Smooth muscle cell (in vitro differentiated cells): ENCODE data around the gene TEX22. TPM values are rescaled to one million over a fixed set of nuclear protein-coding genes. Genes with fewer than 3 reads are reported as not detected.
"Not testable (repeated sequence)": the region's sequence is repeated elsewhere in the genome, so short reads cannot be mapped to it uniquely, and the experiment has no call there.

Source experiments
- DNase-seq: peaks from one replicate; lab custom pipeline; 2025; ENCODE audit not compliant: unreplicated experiment; lab: John Stamatoyannopoulos, UW
- H2AFZ ChIP-seq: fragments of 200-600 bp; sonication (generic); 2 replicates; pipeline ENCODE4 v1.6.0; 2016; ENCODE audit warnings: antibody characterized with exemption, low read depth, mild to moderate bottlenecking
- H3F3A ChIP-seq: fragments of 200-600 bp; sonication (generic); 2 replicates; pipeline ENCODE4 v1.6.0; 2017; ENCODE audit warnings: antibody characterized with exemption, low read depth
- H3K27ac ChIP-seq: fragments of 200-600 bp; sonication (generic); 2 replicates; pipeline ENCODE4 v1.5.1; 2016; ENCODE audit warnings: low read depth, mild to moderate bottlenecking
- H3K27me3 ChIP-seq: fragments of 200-600 bp; sonication (generic); 2 replicates; pipeline ENCODE4 v1.6.1; 2016; ENCODE audit warnings: low read depth, mild to moderate bottlenecking
- H3K36me3 ChIP-seq: fragments of 200-600 bp; sonication (generic); 2 replicates; pipeline ENCODE4 v1.5.1; 2016; ENCODE audit warnings: low read depth
- H3K4me1 ChIP-seq: fragments of 200-600 bp; sonication (generic); 2 replicates; pipeline ENCODE4 v1.5.1; 2016; ENCODE audit warnings: low read depth
- H3K4me2 ChIP-seq: fragments of 200-600 bp; sonication (generic); 2 replicates; pipeline ENCODE4 v1.6.0; 2016; ENCODE audit warnings: mild to moderate bottlenecking
- H3K4me3 ChIP-seq: fragments of 200-600 bp; sonication (generic); 2 replicates; pipeline ENCODE4 v1.5.1; 2016; ENCODE audit warnings: mild to moderate bottlenecking
- H3K79me2 ChIP-seq: fragments of 200-600 bp; sonication (generic); 2 replicates; pipeline ENCODE4 v1.6.0; 2016; ENCODE audit warnings: low read depth, mild to moderate bottlenecking
- H3K9ac ChIP-seq: fragments of 200-600 bp; sonication (generic); 2 replicates; pipeline ENCODE4 v1.6.0; 2016; ENCODE audit warnings: low read depth
- H3K9me3 ChIP-seq: fragments of 200-600 bp; sonication (generic); replicated peaks from 2 replicates; pipeline ENCODE4 v1.5.1; 2016; ENCODE audit warnings: low read depth
- H4K20me1 ChIP-seq: fragments of 200-600 bp; sonication (generic); 2 replicates; pipeline ENCODE4 v1.6.0; 2016; ENCODE audit warnings: low read depth
- WGBS: methylation state at CpG from one replicate; pipeline ENCODE4 v1.1.7; 2016; ENCODE audit warnings: low lambda C conversion rate; 5-methylcytosine and 5-hydroxymethylcytosine counted together
- polyA plus RNA-seq: library from polyadenylated mRNA; unstranded; fragments of >200 nt; fragmentation: Nextera tagmentation; extraction: Ambion mirVana; gene quantifications from 2 replicates; pipeline ENCODE4 v1.2.1, GENCODE V29; 2016
- total RNA-seq: library from RNA; depleted of rRNA; stranded (reverse); fragments of >200 nt; gene quantifications from 2 replicates; pipeline ENCODE4 v1.2.3, GENCODE V29; 2014
- TF ChIP-seq, protein P1 (sequence below): fragments of 200-600 bp; sonication (generic); IDR thresholded peaks from 2 replicates; pipeline ENCODE4 v1.5.1; 2017; ENCODE audit warnings: borderline replicate concordance, mild to moderate bottlenecking, antibody characterized with exemption; ENCODE audit not compliant: insufficient read depth, poor library complexity, severe bottlenecking

Gene TEX22
- total and polyA plus RNA-seq, 2 experiments from 2014 or later, result 0.09 to 0.93 TPM

DNA sequence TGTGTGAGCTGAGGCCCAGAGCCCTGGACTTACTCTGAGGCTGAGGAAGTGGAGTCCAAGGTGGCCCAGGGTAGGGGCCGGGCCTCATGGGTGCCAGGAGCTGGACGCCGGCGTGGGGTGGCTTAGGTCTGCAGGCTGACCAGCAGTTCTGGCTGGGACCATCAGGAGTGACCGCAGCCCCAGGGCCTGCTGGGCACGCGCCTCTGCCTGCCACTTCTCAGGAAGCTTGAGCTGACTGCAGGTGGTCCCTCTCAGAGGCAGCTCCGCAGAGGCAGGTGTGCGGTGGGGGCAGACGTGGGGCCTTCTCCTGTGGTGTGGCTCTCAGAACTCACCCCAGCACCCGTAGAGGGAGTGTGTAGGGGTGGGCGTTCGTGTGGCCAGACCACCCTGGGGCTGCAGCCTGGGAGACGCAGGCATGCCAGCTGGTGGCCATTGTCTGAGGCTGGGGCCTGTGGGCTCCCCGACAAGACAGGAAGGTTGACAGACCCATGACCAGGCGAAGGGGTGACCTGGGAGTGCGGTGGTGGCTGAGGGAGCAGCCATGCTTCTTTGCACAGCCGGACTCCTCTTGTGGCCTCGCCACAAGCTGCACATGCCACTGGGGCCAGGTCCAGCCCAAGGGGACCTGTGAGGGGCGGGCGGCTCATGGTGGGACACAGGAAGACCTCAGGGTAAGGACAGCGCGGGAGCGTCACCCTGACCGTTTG lies 40.0 kb upstream of the TEX22 start:
- whole genome bisulfite sequencing, result 99% methylated on average over 25 of the region's 25 CpGs
- H3K4me3 ChIP-seq, result no peak overlapping the region
- H2AFZ ChIP-seq, result no peak overlapping the region
- no peak overlapping the region for H3K9ac ChIP-seq
- H3K9me3 ChIP-seq, result no peaks in the 10 kb centered on the region
- no peaks in the 10 kb centered on the region for H3K27me3 ChIP-seq
- no peaks in the 10 kb centered on the region for H3F3A ChIP-seq
- no peaks in the 10 kb centered on the region for H3K4me1 ChIP-seq
- H4K20me1 ChIP-seq, result no peaks in the 10 kb centered on the region
- H3K4me2 ChIP-seq, result no peak overlapping the region
- no peaks in the 10 kb centered on the region for H3K36me3 ChIP-seq
- no peak for DNase-seq
- H3K27ac ChIP-seq, result no peak overlapping the region
- TF ChIP-seq, protein P1, sequence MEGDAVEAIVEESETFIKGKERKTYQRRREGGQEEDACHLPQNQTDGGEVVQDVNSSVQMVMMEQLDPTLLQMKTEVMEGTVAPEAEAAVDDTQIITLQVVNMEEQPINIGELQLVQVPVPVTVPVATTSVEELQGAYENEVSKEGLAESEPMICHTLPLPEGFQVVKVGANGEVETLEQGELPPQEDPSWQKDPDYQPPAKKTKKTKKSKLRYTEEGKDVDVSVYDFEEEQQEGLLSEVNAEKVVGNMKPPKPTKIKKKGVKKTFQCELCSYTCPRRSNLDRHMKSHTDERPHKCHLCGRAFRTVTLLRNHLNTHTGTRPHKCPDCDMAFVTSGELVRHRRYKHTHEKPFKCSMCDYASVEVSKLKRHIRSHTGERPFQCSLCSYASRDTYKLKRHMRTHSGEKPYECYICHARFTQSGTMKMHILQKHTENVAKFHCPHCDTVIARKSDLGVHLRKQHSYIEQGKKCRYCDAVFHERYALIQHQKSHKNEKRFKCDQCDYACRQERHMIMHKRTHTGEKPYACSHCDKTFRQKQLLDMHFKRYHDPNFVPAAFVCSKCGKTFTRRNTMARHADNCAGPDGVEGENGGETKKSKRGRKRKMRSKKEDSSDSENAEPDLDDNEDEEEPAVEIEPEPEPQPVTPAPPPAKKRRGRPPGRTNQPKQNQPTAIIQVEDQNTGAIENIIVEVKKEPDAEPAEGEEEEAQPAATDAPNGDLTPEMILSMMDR, result no peak
- no peaks in the 10 kb centered on the region for H3K79me2 ChIP-seq

DNA sequence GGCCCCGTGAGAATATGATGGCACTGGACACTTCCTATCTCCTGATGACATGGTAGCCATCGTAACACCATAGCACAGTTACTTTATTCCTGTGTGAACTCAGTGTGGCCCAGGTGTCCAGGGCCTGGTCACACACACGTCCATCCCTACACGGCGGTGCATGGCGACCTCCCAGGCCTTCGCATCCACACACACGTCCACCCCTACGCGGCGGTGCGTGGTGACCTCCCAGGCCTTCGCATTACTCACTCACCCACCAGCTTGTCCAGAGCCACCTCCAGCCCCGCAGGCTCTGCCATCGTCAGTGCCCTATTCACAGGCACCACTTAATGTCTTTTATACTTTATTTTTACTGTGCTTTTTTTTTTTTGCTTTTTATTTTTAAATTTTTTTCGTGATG lies 39.4 kb upstream of the TEX22 start:
- Histone ChIP-seq H3K79me2 (no peaks in the 10 kb centered on the region), H2AFZ (no peak overlapping the region), H3K36me3 (no peaks in the 10 kb centered on the region), H3K4me3 (no peak overlapping the region), H3K27me3 (no peaks in the 10 kb centered on the region), H3F3A (no peaks in the 10 kb centered on the region), H3K27ac (no peak overlapping the region), H3K4me1 (no peaks in the 10 kb centered on the region), H4K20me1 (no peaks in the 10 kb centered on the region), H3K4me2 (no peak overlapping the region), H3K9ac (no peak overlapping the region), H3K9me3 (no peaks in the 10 kb centered on the region)
- TF ChIP-seq, protein P1, result no peak
- no peak for DNase-seq
- WGBS, result 98% methylated on average over 16 of the region's 16 CpGs

DNA sequence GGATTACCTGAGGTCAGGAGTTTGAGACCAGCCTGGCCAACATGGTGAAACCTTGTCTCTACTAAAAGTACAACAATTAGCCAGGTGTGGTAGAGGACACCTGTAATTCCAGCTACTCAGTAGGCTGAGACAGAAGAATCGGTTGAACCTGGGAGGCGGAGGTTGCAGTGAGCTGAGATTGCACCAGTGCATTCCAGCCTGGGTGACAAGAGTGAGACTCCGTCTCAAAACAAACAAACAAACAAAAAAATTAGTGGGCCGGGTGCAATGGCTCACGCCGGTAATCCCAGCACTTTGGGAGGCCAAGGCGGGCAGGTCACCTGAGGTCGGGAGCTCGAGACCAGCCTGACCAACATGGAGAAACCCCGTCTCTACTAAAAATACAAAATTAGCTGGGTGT lies 36.9 kb upstream of the TEX22 start:
- 98% methylated on average over 10 of the region's 10 CpGs for WGBS
- H2AFZ ChIP-seq, H3K79me2 ChIP-seq: not testable (repeated sequence)

GRCh38 chr14:105363847-105364708 lies 34.3 kb upstream of the TEX22 start:
- Histone ChIP-seq H2AFZ (no peak overlapping the region), H3K36me3 (no peaks in the 10 kb centered on the region), H3K79me2 (no peaks in the 10 kb centered on the region), H3K4me1 (no peaks in the 10 kb centered on the region), H3K27me3 (no peaks in the 10 kb centered on the region), H4K20me1 (no peaks in the 10 kb centered on the region), H3K9ac (no peak overlapping the region), H3F3A (no peaks in the 10 kb centered on the region), H3K4me2 (no peak overlapping the region), H3K4me3 (no peak overlapping the region), H3K27ac (no peak overlapping the region), H3K9me3 (no peaks in the 10 kb centered on the region)
- no peak for DNase-seq
- 82% methylated on average over 24 of the region's 58 CpGs for WGBS
- TF ChIP-seq, protein P1, result no peak

More for the DNA sequence above, 36.9 kb upstream of the TEX22 start:
- not testable (repeated sequence) for H3F3A ChIP-seq, H3K36me3 ChIP-seq, H3K27me3 ChIP-seq, H4K20me1 ChIP-seq, H3K9me3 ChIP-seq, H3K4me2 ChIP-seq, H3K4me1 ChIP-seq, DNase-seq, H3K4me3 ChIP-seq, H3K9ac ChIP-seq, H3K27ac ChIP-seq
